COLO829 (cell line): ENCODE results near the gene FCF1.

Experiments
- DNase-seq: peaks from one replicate; pipeline ENCODE4 v3.0.0; 2012; ENCODE audit warnings: low spot score

Gene FCF1, protein sequence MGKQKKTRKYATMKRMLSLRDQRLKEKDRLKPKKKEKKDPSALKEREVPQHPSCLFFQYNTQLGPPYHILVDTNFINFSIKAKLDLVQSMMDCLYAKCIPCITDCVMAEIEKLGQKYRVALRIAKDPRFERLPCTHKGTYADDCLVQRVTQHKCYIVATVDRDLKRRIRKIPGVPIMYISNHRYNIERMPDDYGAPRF

DNA sequence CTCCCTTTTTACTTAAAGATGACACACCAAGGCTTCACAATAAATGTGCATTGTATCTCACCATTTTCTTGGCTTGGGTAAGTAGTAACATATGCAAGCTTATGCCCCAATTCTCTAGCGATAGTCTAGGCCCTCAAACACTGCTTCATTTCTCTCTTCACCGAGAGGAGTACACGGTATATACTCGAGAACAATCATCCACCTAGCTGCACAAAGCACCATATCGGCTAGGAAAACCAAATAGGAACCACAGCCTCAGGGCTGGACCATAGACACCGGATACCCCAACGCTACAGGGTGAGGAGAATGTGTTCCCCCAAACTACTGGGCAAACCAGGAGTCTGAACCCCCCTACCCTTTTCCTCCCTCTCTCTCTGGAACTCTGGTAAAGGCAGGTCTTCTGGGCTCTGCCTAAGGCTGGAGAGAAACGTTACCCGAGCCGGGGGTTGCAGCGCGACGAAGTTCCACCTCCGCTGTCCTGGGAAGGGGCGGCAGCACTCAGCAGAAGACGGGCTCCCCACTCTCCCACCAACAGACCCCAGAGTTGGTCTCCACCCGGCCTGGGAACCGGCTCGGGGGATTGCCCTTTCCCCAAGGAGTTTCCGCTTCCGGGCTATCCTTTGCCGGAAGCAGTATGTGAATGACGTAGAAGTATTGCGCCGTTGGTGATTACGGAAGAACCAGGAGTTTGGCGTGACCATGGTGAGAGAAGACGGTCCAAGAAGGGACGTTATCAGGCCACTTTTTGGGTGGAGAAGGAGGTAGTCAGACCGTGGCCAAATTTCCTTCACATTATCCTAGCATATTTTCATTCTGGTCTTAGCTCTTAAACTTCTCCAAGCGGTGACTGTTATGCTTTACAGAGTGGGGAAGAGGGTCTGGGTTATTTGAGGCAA lies at the start of gene FCF1, which contains the start of gene AREL1:
Gene FCF1 (plus strand): TSS at position 646 of the 896 bp plus-strand sequence. CDS start 54 bp downstream, at position 700.
Gene AREL1 (minus strand): TSS at position 582 of the 896 bp plus-strand sequence. CDS start 27,465 bp downstream, outside the sequence.
- DNase-seq: peak; percentile 92

DNA sequence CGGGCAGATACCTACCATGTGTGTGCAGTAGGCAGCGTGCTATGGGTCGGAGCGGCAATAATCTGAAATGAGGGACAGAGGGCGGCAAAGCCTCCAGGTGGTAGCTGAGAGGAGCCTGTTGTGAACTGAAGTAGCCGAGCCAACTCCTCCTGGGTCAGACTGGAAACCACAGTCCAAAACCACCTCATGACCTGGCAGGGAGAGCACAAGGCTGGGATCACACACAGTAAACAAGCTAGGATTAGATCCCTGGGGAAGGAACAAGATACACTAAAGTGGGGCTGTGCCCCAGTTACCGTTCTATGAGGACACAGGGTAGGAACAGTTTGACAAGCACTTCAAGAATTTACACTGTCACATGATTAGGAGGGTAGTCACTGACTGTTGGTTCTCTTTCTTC lies 49.1 kb upstream of the FCF1 start:
- DNase-seq: no peak

DNA sequence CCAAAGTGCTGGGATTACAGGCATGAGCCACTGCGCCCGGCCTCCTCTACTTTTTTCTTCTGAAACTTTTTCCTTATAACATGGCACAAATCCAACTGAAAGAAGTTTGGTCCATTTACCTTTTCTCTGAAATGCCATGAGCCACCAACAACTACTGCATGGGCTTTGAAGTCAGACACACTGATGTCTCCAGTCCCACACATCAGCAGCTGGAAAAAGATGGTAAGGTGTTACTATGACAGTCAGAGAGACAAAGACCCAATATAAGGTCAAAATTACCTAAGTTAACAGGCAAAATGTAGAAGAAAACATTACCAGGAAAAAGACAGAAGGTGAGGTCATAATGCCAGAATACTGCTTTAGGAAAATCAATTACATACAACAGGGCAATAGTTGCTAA lies 48.2 kb upstream of the FCF1 start:
- DNase-seq: no peak

DNA sequence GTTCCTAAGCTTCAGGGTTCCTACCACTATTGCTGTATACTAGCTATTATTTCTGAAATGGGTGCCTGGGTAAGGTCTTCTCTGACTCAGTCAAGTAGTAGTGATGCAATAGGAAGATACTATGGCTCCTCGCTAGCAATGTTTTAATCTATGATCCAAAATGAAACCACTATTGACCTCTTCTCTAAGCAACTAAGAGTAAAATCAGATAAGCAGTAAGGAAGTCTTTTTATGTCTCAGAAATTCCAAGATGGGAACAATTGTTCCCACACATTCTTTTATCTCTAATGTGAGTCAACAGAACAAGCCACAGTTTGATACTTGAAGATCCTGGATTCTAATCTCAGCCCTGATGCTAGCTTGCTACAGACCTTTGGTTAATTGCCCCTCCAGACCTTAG lies 45.2 kb upstream of the FCF1 start:
- DNase-seq: no peak

DNA sequence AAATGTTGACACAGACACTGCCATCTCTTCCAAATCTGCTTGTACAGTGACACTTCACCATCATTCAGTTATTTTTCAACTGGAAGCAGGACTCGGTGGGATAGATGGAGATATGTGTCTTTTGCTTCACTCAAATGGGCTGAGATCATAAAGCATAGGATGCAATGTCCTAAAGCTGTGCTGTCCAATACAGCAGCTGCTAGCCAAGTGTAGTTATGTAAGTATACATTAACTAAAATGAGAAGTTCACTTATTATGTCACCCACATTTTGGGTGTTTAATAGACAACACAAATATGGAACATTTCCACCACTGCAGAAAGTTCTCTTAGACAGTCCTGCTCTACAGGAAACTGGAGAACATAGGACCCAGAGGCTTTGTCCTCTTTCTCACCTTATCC lies 43.7 kb upstream of the FCF1 start:
- DNase-seq: no peak

DNA sequence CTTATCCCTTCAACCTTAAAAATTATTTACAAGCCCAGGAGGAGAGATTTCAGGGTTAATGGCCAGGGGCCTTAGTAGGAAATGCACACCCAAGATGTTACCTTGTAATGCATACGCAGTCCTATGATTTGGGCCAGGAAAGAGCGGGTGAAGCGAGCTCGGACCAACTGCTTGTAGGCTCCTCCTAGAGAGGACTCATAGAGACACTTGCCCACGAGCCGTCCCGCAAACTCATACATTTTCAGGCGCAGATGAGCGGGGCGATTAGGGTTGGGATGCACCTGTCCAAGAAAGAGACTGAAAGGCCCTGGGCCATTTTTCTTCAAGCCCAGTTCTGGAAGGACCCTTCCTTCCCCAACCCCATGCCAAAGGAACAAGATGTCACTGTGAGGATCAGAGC lies 43.1 kb upstream of the FCF1 start:
- DNase-seq: no peak

DNA sequence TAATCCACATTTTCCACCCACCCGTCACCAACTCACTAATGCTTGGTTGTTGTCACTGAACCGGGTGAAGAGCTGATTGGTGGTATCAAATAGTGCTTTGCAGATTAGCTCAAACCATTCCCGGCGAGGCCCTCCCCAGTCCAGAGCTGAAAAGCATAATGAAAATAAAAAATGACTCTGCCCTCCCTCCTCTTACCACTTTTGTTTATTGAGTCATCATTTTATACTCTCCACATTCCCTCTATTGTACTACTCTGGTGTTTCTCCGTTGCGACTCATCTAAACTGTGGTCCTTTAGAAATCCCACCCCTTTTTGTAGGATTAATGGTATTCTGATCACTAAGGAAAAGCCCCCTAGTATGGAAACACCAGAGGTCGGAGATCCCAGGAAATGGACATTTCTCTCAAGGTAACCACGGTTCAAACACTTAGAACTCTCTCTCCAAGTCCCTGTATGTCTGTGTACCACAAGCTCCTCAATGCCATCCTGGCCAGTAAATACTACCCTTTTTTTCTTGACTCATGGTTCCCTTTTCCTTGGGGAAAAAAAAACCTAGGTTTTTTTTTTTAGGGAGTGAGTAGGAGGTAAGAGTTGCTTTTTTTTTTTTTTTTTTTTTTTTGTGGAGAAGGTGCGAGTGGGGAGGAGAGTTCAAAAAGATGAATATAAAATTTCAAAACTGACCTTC lies 42.1 kb upstream of the FCF1 start:
- DNase-seq: no peak

DNA sequence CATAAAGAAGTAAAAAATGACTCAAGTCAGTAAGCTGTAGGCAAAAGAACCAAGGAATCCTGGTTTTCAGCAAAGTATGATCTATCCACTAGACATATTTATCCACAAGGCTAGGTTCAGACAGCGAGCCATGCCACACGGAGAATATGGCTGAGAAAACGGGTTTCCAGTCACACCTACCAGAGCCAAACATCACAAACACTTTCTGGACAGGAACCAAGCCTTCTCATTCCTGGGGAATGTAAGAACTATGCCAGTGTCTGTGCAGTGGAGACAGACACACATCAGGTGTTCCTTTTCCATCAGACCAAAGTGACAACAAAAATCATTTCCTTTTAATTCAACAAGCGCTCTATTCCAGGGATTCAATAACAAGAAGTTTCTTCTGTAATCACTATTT lies 41.2 kb upstream of the FCF1 start:
- DNase-seq: no peak

DNA sequence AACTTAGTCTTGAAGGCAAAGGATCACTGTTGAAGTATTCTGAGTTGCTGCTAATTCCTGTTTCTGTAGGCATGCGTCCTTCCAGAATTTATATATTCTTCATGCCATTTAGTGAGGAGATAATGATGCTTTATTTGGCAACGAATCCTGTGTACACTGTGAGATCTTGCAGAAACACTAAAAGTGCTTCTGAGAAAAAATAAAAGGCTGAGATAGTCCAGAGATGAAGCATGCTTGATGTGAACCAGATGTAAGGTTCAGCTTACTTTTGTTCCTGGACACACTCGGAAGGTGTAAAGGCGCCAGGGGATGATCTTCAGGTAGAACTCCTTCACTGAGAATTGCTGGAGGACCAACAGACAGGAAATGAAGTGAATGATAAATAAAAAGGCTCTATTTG lies 39.2 kb upstream of the FCF1 start:
- no peak for DNase-seq

DNA sequence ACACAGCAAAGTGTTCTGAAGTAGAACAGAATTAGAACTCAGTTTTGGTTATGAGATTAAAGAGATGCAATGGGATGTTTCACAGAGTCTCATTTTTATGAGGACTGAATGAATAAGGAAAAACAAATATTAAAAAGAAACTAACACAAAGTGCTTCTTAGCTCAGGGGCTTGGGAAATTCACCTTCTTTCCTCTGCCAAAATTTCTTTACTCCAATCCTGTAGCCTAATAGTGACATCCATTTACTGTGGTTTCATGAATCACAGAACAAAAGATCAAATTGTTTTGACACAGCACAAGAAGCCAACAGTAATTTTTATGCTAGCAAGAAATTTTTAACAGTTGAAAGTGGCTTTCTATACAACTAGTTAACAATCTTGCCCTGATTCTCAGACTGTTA lies 37.7 kb upstream of the FCF1 start:
- DNase-seq: no peak

DNA sequence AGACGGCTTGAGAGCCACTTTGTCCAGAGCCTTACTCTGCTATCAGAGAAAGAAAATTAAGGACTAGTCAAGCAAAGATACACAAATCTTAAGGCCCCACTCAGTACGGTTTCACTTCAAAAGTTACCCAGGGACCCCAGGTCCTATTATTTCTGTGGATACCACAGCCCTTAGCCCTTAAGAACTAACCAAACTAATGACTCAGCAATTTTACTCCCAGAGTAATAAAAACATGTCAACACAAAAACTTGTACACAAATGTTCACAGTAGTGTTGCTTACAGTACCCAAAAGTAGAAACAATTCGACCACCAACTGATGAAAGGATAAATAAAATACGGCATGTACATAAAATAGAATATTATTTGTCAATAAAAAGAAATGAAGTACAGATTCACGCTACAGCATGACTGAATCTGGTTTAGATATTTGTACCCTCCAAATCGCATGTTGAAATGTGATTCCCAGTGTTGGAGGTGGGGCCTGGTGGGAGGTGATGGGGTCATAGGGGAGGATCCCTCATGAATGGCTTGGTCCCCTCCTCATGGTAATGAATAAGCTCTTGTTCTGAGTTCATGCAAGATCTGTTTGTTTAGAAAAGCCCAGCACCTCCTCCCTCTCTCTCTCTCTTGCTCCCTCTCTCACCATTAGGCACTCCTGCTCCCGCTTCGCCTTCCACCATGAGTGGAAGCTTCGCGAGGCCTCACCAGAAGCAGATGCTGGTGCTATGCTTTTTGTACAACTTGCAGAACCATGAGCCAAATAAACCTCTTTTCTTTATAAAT lies 30.6 kb upstream of the FCF1 start:
- DNase-seq: no peak

DNA sequence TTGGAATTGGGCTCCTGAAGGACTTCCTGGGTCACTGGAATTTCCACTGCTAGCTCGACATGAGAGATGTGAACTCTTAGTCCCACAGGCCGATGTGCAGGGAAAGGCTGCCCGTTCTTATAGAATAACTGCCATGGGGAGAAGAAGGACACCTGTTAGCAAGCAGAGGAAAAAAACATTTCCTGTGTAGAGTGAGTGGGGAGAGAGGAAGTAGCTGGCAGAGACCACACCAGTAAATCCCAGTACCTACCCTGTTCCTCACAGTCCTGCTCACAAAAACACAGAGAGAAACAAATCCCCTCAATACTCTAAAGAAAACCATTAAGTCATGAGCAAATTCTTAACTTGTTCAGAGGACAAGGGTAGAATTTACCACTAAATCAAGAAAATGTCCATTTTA lies 29.5 kb upstream of the FCF1 start:
- no peak for DNase-seq

DNA sequence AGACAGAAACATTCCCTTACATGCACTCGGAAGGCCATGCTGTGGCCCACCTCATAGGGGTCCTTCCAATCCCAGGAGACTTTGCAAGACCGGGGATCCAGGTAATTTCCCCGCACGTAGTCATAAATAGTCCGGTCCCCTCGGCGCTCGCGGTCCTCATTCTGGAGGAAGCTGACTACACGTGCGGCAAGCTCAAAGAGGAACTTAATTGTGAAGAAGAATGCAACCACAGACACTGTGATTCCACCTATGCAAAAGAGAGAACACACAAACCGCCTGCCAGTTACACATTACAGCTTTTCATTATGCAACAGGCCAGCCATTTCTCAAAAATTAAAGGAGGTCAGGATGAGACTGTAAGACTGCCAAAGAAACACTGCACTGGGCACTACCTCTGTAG lies 28.5 kb upstream of the FCF1 start:
- no peak for DNase-seq

DNA sequence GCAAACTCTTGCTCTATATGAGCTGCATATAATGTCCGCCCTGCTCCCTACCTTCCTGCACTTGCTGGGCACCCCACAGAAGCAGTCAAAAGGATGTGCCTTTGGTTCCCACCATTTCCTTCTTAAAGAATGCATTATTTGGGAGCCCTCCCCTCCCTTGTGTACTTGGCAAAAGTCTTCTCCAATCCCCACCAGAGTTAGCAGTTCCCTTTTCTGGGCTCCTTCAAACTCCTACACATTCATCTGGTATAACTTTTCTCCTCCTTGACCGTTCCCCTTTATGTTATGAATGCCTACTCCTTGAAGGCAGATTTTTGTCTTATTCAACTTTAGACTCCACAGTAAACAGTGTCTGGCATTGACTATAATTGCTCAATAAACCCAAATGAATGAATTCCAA lies 27.9 kb upstream of the FCF1 start:
- no peak for DNase-seq

DNA sequence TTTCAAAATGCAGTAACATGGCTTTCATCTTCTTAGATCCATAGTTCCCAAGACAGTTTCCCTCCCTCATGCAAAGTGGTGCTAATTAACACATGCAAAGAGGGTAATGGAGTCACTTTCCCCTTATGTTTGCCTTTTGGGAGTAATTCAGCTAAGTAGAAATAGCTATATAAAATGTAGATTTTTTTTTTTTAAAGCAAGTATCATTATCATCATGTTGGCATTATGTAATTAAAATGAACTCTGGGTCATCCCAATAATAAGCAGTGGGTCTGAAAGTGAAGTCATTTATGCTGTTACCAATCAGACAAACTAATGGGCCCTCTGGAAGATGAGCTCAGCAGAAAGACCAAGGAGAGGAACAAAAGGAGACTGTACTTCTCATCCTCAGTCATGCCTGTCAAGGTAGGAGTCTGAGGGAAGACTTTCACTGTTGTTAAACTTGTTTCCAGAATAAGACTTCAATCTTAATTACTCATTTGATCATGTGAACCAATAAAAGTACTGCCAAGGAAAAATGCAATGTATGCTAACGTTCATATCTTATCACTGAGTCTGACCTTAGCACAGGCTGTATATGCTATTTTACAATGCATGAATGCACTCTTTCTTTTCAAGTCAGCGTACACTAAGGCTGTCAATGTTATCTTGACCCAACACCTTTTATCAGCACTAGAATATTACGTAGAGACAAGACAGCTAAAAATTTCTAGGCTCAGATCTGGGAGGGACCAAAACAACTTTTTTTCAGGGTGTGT lies 26.8 kb upstream of the FCF1 start:
- peak; percentile 75 for DNase-seq

DNA sequence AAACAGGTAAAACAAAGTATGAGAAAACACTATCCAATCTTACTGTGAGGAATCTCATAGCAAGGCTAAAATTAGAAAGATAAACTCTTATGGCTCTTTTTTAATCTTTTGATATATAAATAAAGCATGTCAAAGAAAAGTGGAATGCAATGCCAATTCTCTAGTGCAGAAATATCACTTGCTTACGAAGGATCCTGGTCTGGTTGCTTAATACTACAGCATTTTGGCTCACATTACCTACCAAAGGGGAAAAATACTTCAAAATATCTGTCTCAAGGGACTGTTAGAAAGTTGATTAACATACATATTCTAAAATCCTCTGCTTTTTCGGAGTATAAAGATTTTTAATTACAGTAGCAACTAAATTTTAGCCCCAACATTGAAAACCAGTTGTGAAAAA lies 21.5 kb upstream of the FCF1 start:
- no peak for DNase-seq

DNA sequence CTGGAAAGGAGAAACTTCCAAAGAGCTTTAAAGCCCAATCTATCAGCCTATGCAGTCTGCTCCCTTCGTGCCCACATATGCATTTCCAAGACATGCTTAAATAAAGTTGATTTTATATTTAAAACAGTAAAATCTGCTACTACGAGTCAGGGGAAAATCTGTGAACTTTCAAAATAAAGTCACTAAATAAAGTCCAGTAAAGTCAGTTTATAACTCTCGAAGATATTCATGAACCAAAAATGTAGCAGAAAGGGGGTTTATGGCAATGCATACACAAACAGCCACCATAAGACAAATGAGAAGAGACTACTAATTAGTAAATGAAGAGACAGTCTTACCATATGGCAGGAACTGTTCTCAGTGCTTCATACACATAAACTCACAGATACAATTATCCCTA lies 19.8 kb upstream of the FCF1 start:
- DNase-seq: no peak

DNA sequence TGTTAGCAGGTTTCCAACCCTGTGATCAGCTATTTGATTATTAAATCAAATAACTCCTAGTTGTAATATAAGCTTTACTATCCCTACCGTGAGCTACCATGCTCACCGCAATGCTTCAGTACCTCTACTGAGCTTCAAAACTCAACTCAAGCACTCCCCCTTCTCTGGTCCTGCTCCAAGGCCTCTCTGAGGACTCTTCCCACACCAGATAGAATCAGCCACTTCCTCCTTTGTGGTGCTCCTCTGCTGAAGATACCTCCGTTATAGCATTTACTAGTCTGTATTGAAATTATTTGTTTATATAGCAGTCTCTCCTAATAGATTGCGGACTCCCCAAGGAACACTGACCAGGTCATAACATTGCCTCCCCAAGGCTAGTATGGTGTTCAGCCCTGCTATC lies 17.5 kb upstream of the FCF1 start:
- DNase-seq: no peak

DNA sequence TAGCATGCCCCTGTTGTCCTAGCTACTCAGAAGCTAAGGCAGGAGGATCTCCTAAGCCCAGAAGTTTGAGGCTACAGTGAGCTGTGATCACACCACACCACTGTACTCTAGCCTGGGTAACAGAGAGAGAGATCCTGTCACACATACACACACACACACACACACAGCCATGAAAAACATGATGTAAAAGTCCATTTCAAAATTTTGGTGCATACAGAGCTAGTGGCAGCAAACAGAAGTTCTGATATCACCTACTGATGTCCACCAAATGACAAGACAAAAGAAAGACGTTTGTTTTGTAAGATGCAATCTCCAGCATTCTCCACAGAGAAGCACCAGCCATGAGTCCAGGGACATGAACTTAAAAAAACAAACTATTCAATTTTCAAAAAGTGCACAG lies 15.9 kb upstream of the FCF1 start:
- DNase-seq: no peak

DNA sequence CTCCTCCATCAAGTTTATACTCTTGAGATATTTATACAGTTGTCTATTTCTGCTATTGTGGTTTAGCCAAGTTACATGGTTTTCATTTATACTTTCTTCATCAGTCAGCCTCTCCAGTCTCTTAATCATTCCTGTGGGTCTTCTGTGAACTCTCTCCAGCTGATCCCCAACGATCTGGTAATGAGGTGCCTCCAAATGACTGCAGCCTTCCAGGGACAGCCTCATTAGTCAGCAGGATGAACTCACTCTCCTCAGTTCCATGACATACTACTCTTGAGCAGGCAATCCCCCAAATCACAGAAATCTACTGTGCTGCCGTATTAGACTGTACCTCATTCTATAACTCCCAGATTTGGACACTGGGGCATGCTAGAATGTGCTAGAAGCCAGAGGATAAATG lies 15.4 kb upstream of the FCF1 start:
- DNase-seq: no peak

DNA sequence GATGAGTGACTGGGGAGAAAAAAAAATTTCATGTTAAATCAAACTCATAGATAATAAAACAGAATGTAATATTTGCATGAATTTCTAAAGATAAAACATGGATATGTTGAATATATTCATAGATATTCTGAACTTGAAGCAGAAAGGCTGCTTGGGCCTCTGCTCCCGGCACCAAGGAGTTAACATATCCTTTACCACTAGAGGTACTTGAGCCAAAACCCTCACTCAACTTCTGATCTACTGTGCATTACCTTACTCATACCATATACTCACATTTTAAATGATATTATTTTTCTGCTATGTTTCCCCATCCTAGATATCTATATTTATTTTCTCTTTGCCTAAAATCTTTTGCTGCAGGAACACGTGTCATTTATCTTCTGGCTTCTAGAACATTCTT lies 15.0 kb upstream of the FCF1 start:
- no peak for DNase-seq

DNA sequence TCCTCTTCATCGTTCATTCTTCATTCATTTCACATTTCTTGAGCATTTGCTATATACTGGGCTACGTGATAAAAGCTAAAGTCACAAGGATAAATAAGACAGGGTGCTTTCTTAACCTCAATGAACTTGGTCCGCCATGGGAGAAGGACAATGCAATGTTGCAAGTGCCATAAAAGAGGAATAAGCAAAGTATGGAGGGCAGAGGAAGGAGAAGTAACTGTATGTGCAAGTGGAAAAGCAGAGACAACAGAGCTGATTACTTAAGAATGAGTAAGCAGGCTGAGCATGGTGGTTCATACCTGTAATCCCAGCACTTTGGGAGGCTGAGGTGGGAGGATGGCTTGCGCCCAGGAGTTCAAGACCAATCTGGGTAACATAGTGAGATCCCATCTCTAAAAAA lies 14.5 kb upstream of the FCF1 start:
- no peak for DNase-seq
